Inferior parietal cortex (tissue), 1 donor: ENCODE measurements around the gene SLC8A1.

Source experiments
- DNase-seq: peaks from one replicate; pipeline ENCODE4 v3.0.0-alpha.2; 2016; ENCODE audit errors: extremely low spot score

SLC8A1 gene

DNA sequence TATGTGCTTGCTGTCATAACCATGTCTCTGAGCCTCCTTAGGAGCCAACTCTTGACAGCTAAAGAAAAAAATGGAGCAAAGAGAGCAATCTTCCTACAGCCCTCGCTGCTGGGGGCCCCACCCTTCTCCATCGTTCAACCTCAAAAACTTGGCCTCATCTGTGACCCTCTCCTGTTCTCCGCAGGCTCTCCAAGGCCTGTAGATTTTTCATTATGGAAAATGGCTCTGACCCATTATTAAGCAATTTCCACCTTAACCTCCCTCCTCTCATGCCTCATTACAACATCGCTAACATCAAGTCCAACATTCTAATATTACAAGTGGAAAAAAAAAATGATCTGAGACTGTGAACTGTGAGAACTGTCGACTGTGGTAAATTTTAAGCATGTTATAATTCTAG, 98.7 kb downstream of the SLC8A1 start:
- no peak for DNase-seq

GRCh38 chr2:40352703-40353099, 99.2 kb downstream of the SLC8A1 start:
- no peak for DNase-seq

GRCh38 chr2:40352041-40352702, 99.7 kb downstream of the SLC8A1 start:
- no peak for DNase-seq

- DNase-seq: no peak
These were observed 103.2 kb downstream of the SLC8A1 start for GRCh38 chr2:40348665-40349064.

GRCh38 chr2:40348038-40348437, 103.9 kb downstream of the SLC8A1 start:
- DNase-seq: no peak

GRCh38 chr2:40346535-40347354, 105.1 kb downstream of the SLC8A1 start:
- DNase-seq: no peak

DNA sequence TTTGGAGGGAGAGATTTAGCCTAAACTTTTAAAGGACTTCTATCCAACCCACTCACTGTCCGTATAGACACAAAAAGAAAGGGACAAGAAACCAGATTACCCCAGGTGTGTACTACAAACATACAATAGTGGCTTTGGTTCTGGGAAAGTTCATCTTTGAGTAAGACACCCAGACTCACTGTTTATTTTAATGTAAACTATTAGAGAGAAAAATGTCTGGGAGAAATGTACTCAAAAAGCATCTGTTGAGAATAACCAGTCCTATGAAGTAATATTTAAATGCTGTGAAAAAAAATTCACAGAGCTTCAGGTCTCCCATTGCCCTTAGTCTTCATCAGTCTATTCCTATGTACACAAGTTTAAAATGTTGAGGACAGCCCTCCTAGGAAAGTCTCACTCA, 107.5 kb downstream of the SLC8A1 start:
- no peak for DNase-seq

DNA sequence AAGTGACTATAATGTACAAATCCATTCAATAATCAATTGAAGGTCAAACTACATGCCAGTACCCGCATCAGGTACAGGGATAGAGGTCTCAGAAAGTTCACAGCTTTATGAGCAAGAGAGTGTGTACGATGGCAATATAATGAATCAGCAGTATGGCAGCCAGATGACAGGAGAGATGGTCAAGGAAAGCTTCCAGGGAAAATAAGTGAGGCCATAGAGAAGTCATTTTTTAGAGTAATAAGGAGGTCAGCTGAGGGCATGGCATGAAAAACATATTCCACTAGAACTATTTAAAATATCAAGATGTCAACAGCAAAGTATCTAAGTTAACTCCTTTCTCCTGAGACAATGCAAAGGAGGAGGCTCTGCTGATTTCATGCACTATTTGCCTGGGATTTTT, 108.0 kb downstream of the SLC8A1 start:
- no peak for DNase-seq

DNA sequence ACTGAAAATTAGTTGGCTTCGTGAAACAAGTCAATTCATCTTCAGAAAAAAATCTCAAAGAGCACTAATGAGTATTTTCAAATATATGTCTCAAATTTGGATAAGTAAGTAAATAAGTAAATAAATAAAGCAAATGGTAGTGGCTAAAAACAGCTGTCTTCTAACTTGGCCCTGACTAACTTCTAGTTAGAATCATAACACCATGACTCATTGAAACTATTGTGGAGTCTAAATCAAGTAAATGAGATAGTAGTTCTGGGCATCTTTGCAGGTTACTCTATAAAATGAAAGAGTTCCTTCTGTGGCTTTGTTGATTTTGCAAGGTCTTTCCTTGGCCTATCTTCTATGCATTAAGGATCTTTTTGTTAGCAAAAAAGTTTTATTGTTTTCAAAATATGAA, 110.7 kb downstream of the SLC8A1 start:
- no peak for DNase-seq

- DNase-seq: no peak
These were observed 112.9 kb downstream of the SLC8A1 start for GRCh38 chr2:40339026-40339425.

DNA sequence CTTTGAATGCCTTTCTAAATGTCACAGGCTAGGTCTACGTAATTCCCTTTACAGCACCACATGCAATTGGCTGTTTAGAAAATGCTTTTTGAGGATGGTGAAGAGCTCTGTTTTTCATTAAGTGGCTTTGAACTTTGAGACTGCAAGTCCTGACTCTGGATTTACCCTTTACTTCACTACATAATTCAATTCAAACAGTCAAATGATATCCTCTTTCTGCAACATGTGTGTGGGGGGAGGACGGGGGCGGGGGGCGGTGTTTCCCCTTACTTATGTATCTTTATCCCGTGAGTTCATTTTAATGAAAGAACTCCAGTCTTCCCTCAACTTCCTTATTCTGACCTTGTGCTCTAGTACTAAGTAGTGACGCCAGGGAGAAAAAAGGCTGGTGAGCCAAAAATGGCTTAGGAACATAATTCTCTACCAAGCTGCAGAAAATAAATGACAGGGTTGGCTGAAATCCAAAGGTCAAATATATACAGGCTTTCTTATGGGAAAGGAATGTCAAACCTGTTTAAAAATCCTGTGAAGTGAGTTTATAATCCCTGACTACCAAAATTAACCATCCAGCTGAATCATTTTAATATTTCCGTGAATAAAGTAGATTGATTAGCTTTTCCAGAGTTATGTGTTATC, 119.6 kb downstream of the SLC8A1 start:
- DNase-seq: no peak

GRCh38 chr2:40330096-40330495, 121.8 kb downstream of the SLC8A1 start:
- no peak for DNase-seq

GRCh38 chr2:40329739-40330030, 122.2 kb downstream of the SLC8A1 start:
- no peak for DNase-seq

GRCh38 chr2:40325116-40325515, 126.8 kb downstream of the SLC8A1 start:
- DNase-seq: no peak

DNA sequence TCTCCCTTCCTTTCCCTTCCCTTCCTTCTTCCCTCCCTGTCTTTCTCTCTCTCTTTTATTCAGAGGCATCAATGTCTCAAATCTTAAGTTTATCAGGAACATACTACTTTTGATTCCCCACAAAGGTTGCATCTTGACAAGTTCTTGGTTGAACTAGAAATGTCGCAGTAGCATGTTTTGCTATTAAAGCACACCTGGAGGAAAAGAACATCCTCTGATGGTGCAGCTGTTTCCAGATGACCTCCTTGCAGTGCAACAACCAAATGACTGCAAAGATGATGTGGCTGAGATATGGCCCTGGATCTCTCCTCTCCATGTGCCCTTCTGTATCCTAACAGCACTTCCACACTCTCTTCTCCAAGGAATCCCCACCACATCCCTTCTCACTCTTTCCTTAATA, 127.2 kb downstream of the SLC8A1 start:
- DNase-seq: no peak

GRCh38 chr2:40321822-40322221, 130.1 kb downstream of the SLC8A1 start:
- DNase-seq: no peak

DNA sequence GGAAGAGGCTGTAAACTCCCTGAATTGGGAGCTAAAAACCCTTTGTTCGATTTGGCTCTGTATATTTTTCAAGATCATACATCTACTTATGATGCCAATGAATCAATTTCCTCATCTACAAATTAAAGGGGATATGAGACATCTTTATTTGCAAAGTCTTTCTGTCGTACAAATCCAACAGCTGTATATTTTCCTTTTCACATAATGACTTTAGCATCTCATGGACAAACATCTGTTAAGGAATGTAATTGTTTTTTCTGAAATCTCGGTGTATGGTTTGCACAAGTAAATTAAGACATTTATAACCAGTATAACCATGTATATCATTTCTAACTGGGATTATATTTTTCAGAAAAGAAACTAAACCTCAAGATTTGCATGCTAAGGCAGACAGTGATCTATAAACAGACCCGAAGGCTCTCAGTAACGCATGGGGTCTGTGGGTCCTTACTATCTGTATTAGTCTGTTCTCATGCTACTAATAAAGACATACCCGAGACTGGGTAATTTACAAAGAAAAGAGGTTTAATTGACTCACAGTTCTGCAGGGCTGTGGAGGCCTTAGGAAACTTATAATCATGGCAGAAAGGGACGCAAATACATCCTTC, 130.8 kb downstream of the SLC8A1 start:
- no peak for DNase-seq

- DNase-seq: peak; percentile 22
These were observed 133.0 kb downstream of the SLC8A1 start for GRCh38 chr2:40318921-40319320.

DNA sequence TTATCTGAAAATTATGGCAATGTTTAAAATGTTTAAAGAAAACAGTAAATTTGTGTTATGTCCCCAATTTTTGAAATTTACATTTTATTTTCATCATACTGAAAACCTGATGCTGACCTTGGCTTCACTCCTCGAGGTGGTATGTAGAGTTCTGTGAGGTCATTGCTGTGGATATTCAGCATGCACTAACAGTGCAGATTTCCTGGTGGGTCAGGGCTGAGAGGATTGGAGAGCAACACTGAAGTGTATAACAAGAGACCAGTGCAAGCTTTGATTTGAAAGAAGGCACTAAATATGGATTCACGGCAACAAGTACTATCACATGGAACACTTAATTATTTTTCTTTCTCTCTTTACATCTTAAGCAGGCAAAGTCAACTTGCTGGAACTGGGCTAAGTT, 134.1 kb downstream of the SLC8A1 start:
- no peak for DNase-seq

- no peak for DNase-seq
These were observed 134.8 kb downstream of the SLC8A1 start for GRCh38 chr2:40317046-40317445.

DNA sequence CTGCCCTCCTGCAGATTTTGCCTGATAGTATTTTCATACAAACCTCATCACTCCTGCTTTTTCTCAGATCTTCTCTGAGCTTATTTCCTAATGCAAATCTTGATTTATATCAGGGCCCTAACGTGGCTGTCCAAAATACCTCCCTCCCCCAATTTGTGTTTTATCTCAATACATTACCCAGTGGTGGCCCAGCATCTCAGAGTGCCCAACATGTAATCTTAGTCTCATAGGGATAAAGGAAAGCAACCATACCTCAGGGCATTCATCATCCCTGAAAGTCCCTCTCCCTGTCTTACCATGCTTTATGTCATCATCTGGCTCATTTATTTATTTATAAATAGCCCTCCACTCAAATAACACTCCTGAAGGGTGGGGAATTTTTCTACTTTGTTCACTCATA, 135.3 kb downstream of the SLC8A1 start:
- DNase-seq: no peak

GRCh38 chr2:40315683-40316082, 136.2 kb downstream of the SLC8A1 start:
- peak; percentile 19 for DNase-seq

- no peak for DNase-seq
These were observed 140.9 kb downstream of the SLC8A1 start for GRCh38 chr2:40311026-40311425.
